GM12874 (cell line): Measurements from ENCODE around the gene IFNL3.

Source experiments
- TF ChIP-seq, protein P1 (sequence below): IDR thresholded peaks from 2 replicates; pipeline ENCODE4 v1.5.1; 2011; ENCODE audit warnings: low read depth, mild to moderate bottlenecking, control low read depth, low read length, moderate library complexity; ENCODE audit not compliant: insufficient read depth

Gene IFNL3

DNA sequence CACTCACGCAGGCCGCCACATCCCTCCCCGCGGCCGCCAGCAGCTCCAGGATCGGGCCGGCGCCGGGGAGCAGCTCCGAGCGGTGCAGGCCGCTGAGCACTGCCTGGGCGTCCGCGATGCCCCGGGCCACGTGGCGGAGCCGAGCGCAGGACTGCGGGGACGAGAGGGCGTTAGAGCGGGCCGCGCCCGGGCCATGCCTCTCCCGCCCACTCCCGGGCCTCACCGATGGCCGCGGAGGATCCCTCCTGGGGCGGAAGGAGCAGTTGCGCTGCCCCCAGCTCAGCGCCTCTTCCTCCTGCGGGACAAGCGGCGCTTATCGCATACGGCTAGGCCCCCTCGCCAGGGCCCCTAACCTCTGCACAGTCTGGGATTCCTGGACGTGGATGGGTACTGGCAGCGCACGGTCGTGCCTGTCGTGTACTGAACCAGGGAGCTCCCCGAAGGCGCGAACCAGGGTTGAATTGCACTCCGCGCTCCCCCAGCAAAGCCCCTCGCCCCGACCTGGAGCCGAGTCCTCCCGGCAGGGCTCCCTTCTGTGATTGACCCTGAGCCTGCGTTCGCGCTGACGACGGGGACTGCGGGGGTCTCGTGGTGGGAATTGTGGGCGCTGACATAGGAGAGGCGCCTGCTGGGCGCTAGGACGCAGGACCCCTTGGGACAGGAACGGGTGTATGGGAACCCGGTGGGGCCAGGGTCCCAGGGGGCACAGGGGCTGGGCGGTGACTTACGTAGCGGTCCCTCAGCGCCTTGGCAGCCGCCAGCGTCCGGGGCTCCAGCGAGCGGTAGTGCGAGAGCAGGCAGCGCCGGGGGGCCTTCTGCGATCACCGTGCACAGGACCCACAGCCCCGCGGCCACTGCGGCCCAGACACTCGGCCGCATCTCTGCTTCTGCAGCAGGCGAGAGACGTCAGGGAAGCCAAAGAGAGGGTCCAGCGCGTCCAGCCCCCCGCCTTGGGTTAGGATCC lies 3.2 kb upstream of the IFNL3 start:
- TF ChIP-seq, protein P1, sequence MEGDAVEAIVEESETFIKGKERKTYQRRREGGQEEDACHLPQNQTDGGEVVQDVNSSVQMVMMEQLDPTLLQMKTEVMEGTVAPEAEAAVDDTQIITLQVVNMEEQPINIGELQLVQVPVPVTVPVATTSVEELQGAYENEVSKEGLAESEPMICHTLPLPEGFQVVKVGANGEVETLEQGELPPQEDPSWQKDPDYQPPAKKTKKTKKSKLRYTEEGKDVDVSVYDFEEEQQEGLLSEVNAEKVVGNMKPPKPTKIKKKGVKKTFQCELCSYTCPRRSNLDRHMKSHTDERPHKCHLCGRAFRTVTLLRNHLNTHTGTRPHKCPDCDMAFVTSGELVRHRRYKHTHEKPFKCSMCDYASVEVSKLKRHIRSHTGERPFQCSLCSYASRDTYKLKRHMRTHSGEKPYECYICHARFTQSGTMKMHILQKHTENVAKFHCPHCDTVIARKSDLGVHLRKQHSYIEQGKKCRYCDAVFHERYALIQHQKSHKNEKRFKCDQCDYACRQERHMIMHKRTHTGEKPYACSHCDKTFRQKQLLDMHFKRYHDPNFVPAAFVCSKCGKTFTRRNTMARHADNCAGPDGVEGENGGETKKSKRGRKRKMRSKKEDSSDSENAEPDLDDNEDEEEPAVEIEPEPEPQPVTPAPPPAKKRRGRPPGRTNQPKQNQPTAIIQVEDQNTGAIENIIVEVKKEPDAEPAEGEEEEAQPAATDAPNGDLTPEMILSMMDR: no peak

DNA sequence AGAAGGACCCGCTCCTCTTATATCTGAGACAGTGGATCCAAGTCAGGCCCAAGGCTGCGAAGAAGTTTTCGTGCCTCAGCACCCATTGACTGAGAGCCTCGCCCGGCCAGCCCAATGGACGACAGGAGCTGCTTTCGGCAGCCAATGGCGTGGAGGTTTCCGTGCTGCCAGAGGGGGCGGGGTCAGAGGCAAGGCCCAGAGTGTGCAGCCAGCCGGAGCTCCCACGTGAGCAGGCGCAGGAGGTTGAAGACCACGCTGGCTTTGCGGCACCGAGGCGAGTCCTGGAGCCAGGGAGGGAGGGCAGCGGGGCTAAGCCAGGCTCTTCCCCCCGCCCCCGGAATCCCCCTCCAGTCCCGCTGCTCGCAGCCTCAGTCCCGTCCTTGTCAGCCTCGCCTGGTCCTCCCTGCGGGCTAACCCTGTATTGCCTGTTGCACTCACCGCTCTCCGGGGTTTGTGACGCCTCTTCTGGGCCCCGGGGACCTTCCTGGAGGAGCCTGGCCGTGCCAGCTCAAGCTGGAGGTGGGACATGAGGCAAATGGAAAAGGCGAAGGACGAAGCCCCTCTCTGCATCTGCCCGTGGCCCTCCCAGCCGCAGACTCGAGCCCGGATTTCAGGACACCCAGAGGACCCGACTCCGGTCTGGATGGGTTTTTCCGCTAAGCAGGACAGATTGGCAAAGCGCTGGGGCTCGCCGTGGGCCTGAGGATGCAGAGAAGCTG lies 2.3 kb upstream of the IFNL3 start:
- TF ChIP-seq, protein P1: no peak

DNA sequence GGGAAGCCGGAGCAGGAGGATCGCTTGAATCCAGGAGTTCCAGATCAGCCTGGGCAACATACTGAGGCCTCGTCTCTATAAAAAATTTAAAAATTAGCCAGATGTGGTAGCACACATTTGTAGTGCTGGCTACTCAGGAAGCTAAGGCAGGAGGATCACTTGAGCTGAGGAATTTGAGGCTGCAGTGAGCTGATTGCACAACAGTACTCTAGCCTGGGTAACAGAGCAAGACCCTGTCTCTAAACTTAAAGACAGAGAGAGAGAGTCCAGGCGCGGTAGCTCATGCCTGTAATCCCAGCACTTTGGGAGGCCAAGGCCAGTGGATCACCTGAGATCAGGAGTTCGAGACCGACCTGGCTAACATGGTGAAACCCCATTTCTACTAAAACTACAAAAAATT lies 4.4 kb downstream of the IFNL3 start:
- TF ChIP-seq, protein P1: no peak

DNA sequence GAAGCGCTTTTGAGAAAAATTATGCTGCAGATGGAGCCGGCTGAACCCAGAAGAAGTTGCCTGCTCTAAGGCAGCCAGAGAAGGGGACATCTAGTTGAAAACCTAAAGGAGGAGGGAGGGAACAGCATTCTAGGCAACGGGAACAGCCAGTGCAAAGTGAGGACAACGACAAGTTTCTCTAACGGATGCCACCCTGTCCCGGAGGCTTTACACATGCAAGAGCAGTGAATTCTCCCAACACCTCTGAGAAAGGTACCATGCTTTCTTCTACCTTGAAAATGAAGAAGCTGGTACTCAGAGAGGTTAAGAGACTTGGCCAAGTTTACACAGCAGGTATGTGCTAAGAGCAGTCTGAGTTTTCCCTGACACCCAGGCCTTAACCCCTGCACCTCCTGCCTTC lies 5.9 kb downstream of the IFNL3 start:
- TF ChIP-seq, protein P1: no peak

DNA sequence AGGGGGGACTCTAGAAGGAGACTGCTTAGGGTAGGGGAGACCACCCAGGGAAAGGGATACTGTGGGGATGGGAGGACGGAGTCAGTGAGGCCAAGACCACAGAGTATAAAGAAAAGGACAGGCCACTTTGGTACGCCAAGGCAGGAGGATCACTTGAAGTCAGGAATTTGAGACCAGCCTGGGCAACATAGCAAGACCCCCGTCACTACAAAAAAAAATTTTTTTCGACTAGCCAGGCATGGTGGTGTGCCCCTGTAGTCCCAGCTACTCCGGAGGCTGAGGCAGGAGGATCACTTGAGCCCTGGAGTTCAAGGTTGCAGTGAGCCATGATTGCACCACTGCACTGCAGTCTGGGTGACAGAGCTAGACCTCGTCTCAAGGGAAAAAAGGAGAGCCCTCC lies 6.6 kb downstream of the IFNL3 start:
- TF ChIP-seq, protein P1: no peak

DNA sequence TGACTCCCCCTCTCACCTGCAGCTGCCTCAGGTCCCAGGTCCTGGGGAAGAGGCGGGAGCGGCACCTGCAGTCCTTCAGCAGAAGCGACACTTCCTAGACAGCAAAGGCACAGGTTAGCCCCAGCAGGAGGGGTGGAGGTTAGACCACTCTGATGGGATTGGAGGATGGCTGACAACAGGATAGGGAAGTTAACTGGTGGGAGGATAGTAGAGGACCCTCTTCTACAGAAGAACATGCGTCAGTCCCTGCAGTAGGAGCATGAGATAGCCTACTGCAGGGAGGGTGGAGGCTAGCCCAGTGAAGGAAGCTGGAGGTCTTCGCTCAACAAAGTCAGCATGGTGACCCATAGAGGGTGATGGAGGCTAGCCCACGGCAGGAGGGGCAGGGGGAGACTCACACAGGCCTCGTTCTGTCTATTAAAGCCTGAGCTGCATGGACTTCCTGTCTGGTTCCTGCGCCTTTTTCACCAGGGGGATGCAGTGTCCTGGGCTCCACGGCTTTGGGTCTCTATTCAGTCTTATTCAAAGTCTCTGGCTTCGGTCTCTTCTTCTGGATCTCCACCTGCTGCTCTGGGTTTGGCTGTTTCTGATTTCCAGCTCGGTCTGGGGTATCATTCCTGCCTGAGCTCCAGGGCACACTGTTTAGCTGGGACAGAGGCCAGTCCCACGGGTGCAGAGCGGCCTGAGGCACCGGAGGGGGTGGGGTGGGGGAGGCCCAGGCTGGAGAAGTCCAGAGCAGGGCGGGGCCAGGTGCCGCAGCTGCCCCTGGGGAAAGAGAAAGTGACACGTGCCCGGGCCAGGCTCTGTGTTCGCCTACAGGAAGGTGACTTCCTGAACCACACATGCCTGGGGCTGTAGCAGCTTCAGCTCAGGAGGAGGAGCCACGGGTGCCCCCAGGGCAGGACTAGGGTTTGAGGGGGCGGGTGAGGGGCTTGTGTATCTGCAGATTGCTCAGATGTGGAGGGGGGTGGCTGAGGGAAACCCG lies 7.3 kb downstream of the IFNL3 start:
- TF ChIP-seq, protein P1: no peak
